H9 (cell line): ENCODE measurements around the gene MEF2C. TPM values are rescaled to one million over a fixed set of nuclear protein-coding genes. Genes with fewer than 3 reads are reported as not detected.

ENCODE experiments used
- DNase-seq: peaks from one replicate; pipeline ENCODE4 v3.0.0-alpha.2; 2017
- H2AFZ ChIP-seq: one replicate; pipeline ENCODE4 v1.6.1; 2013; ENCODE audit warnings: mild to moderate bottlenecking, low read length, control low read depth, moderate library complexity
- H2AK5ac ChIP-seq: 2 replicates; pipeline ENCODE4 v1.6.1; 2013; ENCODE audit warnings: low read length, control low read depth, mixed read lengths; ENCODE audit not compliant: insufficient read length
- H2BK120ac ChIP-seq: one replicate; pipeline ENCODE4 v1.6.1; 2013; ENCODE audit warnings: low read depth, mild to moderate bottlenecking, low read length, control low read depth, inconsistent platforms; ENCODE audit not compliant: poor library complexity, severe bottlenecking
- H2BK12ac ChIP-seq: 2 replicates; pipeline ENCODE4 v1.6.1; 2013; ENCODE audit warnings: low read length, control low read depth, mixed read lengths, low read depth; ENCODE audit not compliant: insufficient read length
- H2BK15ac ChIP-seq: 2 replicates; pipeline ENCODE4 v1.6.1; 2013; ENCODE audit warnings: low read depth, low read length, control low read depth
- H2BK20ac ChIP-seq: one replicate; pipeline ENCODE4 v1.6.1; 2013; ENCODE audit warnings: low read depth, mild to moderate bottlenecking, low read length, control low read depth, inconsistent platforms; ENCODE audit not compliant: poor library complexity, severe bottlenecking
- H2BK5ac ChIP-seq: 2 replicates; pipeline ENCODE4 v1.6.1; 2013; ENCODE audit warnings: low read length, control low read depth, mixed read lengths; ENCODE audit not compliant: insufficient read length
- H3K14ac ChIP-seq: 2 replicates; pipeline ENCODE4 v1.6.1; 2013; ENCODE audit warnings: low read length, control low read depth; ENCODE audit not compliant: insufficient read depth
- H3K18ac ChIP-seq: 2 replicates; pipeline ENCODE4 v1.6.1; 2013; ENCODE audit warnings: low read depth, mild to moderate bottlenecking, mixed read lengths, low read length, control low read depth; ENCODE audit not compliant: insufficient read length
- H3K23ac ChIP-seq: 2 replicates; pipeline ENCODE4 v1.6.1; 2013; ENCODE audit warnings: low read length, control low read depth, mixed read lengths, low read depth; ENCODE audit not compliant: insufficient read length
- H3K23me2 ChIP-seq: 2 replicates; pipeline ENCODE4 v1.6.1; 2013; ENCODE audit warnings: low read depth, mild to moderate bottlenecking, mixed read lengths, low read length, control low read depth; ENCODE audit not compliant: insufficient read length, poor library complexity, severe bottlenecking
- H3K27ac ChIP-seq: 2 replicates; pipeline ENCODE4 v1.5.1; 2013; ENCODE audit warnings: low read length, control low read depth, mixed read lengths, low read depth; ENCODE audit not compliant: insufficient read length
- H3K27me3 ChIP-seq: 2 replicates; pipeline ENCODE4 v1.6.1; 2013; ENCODE audit warnings: low read length, control low read depth, inconsistent platforms; ENCODE audit not compliant: insufficient read depth
- H3K4ac ChIP-seq: 2 replicates; pipeline ENCODE4 v1.6.1; 2013; ENCODE audit warnings: low read depth, mild to moderate bottlenecking, control low read depth, inconsistent platforms, low read length, moderate library complexity
- H3K4me1 ChIP-seq: 2 replicates; pipeline ENCODE4 v1.6.1; 2013; ENCODE audit warnings: low read length, control low read depth, inconsistent platforms; ENCODE audit not compliant: insufficient read depth
- H3K4me2 ChIP-seq: 2 replicates; pipeline ENCODE4 v1.6.1; 2013; ENCODE audit warnings: low read length, control low read depth, mixed read lengths; ENCODE audit not compliant: insufficient read length, insufficient read depth
- H3K56ac ChIP-seq: 2 replicates; pipeline ENCODE4 v1.6.1; 2013; ENCODE audit warnings: low read depth, mild to moderate bottlenecking, mixed read lengths, low read length, control low read depth; ENCODE audit not compliant: insufficient read length
- H3K79me1 ChIP-seq: 2 replicates; pipeline ENCODE4 v1.6.1; 2013; ENCODE audit warnings: low read depth, mild to moderate bottlenecking, moderate library complexity, low read length, control low read depth, inconsistent platforms; ENCODE audit not compliant: insufficient read depth, poor library complexity, severe bottlenecking
- H3K79me2 ChIP-seq: 2 replicates; pipeline ENCODE4 v1.6.1; 2013; ENCODE audit warnings: low read length, control low read depth, inconsistent platforms; ENCODE audit not compliant: insufficient read depth
- H3K9ac ChIP-seq: 2 replicates; pipeline ENCODE4 v1.6.1; 2013; ENCODE audit warnings: low read length, control low read depth, mixed read lengths; ENCODE audit not compliant: insufficient read length; ENCODE audit errors: extremely low read depth
- H3K9me3 ChIP-seq: one replicate; pipeline ENCODE4 v1.6.1; 2013; ENCODE audit warnings: low read depth, low read length, inconsistent platforms; ENCODE audit not compliant: control insufficient read depth
- H3T11ph ChIP-seq: one replicate; pipeline ENCODE4 v1.6.1; 2013; ENCODE audit warnings: mild to moderate bottlenecking, low read length, control low read depth, inconsistent platforms
- H4K20me1 ChIP-seq: one replicate; pipeline ENCODE4 v1.6.1; 2013; ENCODE audit not compliant: control insufficient read depth, insufficient read length, insufficient read depth
- H4K5ac ChIP-seq: 2 replicates; pipeline ENCODE4 v1.6.1; 2013; ENCODE audit warnings: low read depth, mild to moderate bottlenecking, mixed read lengths, low read length, control low read depth; ENCODE audit not compliant: insufficient read length
- H4K8ac ChIP-seq: replicated peaks from 2 replicates; pipeline ENCODE4 v1.6.1; 2013; ENCODE audit warnings: low read length, control low read depth, mixed read lengths, low read depth; ENCODE audit not compliant: insufficient read length
- H4K91ac ChIP-seq: 2 replicates; pipeline ENCODE4 v1.6.1; 2013; ENCODE audit warnings: low read depth, mild to moderate bottlenecking, moderate library complexity, mixed read lengths, low read length, control low read depth; ENCODE audit not compliant: insufficient read length
- H3K27ac Mint-ChIP-seq, 3 experiments: 2 replicates in 2 of 3; 3 replicates in 1 of 3; pipeline ENCODE4 v1.8.0; 2020 to 2021; ENCODE audit warnings: mixed read lengths in 3 of 3, mild to moderate bottlenecking in 1 of 3, moderate library complexity in 1 of 3
- H3K27me3 Mint-ChIP-seq: 2 replicates; pipeline ENCODE4 v1.8.0; 2021; ENCODE audit warnings: low read depth, mild to moderate bottlenecking, moderate library complexity, mixed read lengths
- H3K36me3 Mint-ChIP-seq, 3 experiments: 2 replicates in 2 of 3; 3 replicates in 1 of 3; pipeline ENCODE4 v1.8.0; 2020 to 2021; ENCODE audit warnings: low read depth in 3 of 3, mixed read lengths in 3 of 3; ENCODE audit not compliant: insufficient read depth in 1 of 3
- H3K4me1 Mint-ChIP-seq, 2 experiments: 2 replicates each; pipeline ENCODE4 v1.8.0; 2020; ENCODE audit warnings: mixed read lengths in 2 of 2
- H3K4me3 Mint-ChIP-seq, 2 experiments: 2 replicates in 1 of 2; 3 replicates in 1 of 2; pipeline ENCODE4 v1.8.0; 2020 to 2021; ENCODE audit warnings: mild to moderate bottlenecking in 2 of 2, mixed read lengths in 2 of 2, moderate library complexity in 1 of 2
- H3K9me3 Mint-ChIP-seq, 2 experiments: 2 replicates in 1 of 2; 3 replicates in 1 of 2; pipeline ENCODE4 v1.8.0; 2020; ENCODE audit warnings: mild to moderate bottlenecking in 2 of 2, mixed read lengths in 2 of 2, moderate library complexity in 1 of 2
- CTCF ChIP-seq: fragments of 200-600 bp; sonication (generic); conservative IDR thresholded peaks from 3 replicates; pipeline ENCODE4 v1.8.0; 2021; ENCODE audit warnings: antibody characterized with exemption, mild to moderate bottlenecking
- WGBS: extraction: QIAGEN DNeasy Blood & Tissue Kit; methylation state at CpG from one replicate; pipeline ENCODE4 v1.1.7; 2013; ENCODE audit warnings: missing lambda C conversion rate, low lambda C conversion rate, mixed read lengths; ENCODE audit not compliant: insufficient read length; ENCODE audit errors: extremely low coverage; 5-methylcytosine and 5-hydroxymethylcytosine counted together
- total RNA-seq: library from RNA; stranded (reverse); gene quantifications from 2 replicates; pipeline ENCODE4 v1.2.1, GENCODE V29; 2021

Gene MEF2C
- total RNA-seq, 1 experiment from 2014 or later = 0.11 TPM

DNA sequence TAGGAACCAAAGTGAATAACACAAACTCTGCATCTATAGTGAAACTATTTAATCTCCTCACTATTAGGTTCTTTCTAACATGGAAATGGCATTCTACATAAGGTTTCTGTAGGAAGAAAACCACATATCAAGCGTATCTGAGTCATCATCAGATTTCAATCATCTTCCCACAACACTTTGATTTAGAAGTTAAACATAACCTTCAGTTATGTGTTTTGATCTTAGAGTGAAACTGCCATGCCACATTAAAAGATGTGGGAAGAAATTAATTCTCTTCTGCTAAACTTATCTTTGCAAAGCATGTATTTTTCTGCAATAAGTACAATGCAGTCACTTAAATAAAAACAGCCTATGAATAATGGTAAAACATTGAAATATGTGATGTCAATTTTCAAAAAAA is 55.0 kb downstream of the MEF2C start:
- H2BK20ac ChIP-seq = no peak overlapping the region
- no peak overlapping the region for H2BK15ac ChIP-seq
- H2BK5ac ChIP-seq = no peak overlapping the region
- no peak overlapping the region for H2BK12ac ChIP-seq
- H4K91ac ChIP-seq = no peak overlapping the region
- no peak overlapping the region for H3K23ac ChIP-seq
- H3K4me2 ChIP-seq = no peak overlapping the region
- Mint-ChIP-seq H3K27ac (no peak overlapping the region), H3K4me1 (peaks cover 8 to 20% of the 10 kb centered on the region in 2 experiments), H3K9me3 (no peaks in the 10 kb centered on the region), H3K27me3 (no peaks in the 10 kb centered on the region), H3K4me3 (no peak overlapping the region), H3K36me3 (no peaks in the 10 kb centered on the region)
- H3K27ac ChIP-seq = no peak overlapping the region
- H3K56ac ChIP-seq = no peak overlapping the region
- no peaks in the 10 kb centered on the region for H3K23me2 ChIP-seq
- no peak overlapping the region for H3K18ac ChIP-seq
- no peak overlapping the region for H3T11ph ChIP-seq
- H2AFZ ChIP-seq = no peak overlapping the region
- peaks cover 4% of the 10 kb centered on the region; the same call in 1 of the 2 replicates for H3K4me1 ChIP-seq
- H3K9me3 ChIP-seq = no peaks in the 10 kb centered on the region
- no peaks in the 10 kb centered on the region for H3K79me2 ChIP-seq
- H4K8ac ChIP-seq = no peak overlapping the region
- H3K79me1 ChIP-seq = no peaks in the 10 kb centered on the region
- H3K27me3 ChIP-seq = no peaks in the 10 kb centered on the region
- H4K20me1 ChIP-seq = no peaks in the 10 kb centered on the region
- no peak overlapping the region for H3K4ac ChIP-seq
- H2AK5ac ChIP-seq = no peak overlapping the region
- TF ChIP-seq CTCF = no peak
- no peak overlapping the region for H2BK120ac ChIP-seq
- no peak overlapping the region for H4K5ac ChIP-seq
- no CpG with 5 or more reads among the region's 1 CpG for WGBS
- no peak for DNase-seq
- H3K9ac ChIP-seq = no peak overlapping the region
- no peak overlapping the region for H3K14ac ChIP-seq
